Epithelial cell of proximal tubule (primary cell): ENCODE data around the gene DTNB. TPM values are rescaled to one million over a fixed set of nuclear protein-coding genes. Genes with fewer than 3 reads are reported as not detected.
A peak's percentile ranks its signal among the peaks of the same experiment; 100 is the strongest.
"Not testable (repeated sequence)": the region's sequence is repeated elsewhere in the genome, so short reads cannot be mapped to it uniquely, and the experiment has no call there.

Experiments used
- DNase-seq: peaks from one replicate; pipeline ENCODE4 v3.0.0-alpha.2; 2011; ENCODE audit warnings: low read depth
- H3K4me3 ChIP-seq: 2 replicates; pipeline ENCODE4 v1.5.1; 2011; ENCODE audit warnings: low read depth, mild to moderate bottlenecking, low read length
- total RNA-seq: library from RNA; depleted of rRNA; stranded (reverse); fragments of >200 nt; gene quantifications from 2 replicates; pipeline ENCODE4 v1.2.3, GENCODE V29; 2015
- TF ChIP-seq, protein P1 (sequence below): conservative IDR thresholded peaks from 2 replicates; pipeline ENCODE4 v1.5.1; 2012; ENCODE audit warnings: low read depth, mild to moderate bottlenecking, low read length

DTNB gene
- total RNA-seq, 1 donor from 2014 or later, result 4.8 TPM

DNA sequence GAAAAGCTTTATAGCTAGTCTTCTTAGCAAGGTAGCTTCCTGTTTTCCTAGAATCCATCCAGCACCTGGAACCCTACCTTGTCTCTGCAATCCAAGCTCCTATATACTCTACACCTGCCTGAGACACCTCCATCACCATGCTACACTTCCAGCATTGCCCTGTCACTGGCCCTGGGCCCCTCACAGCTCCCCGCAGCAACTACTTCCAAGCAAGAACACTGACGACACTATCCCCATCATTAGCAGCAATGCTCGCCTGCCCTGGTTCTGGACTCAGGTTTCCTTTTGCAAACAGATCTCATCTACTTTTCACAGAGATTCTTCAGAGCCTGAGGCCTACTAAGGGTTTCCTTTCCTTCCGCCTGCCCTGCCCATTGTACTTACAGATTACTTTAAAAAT, 121.1 kb downstream of the DTNB start:
- TF ChIP-seq, protein P1, sequence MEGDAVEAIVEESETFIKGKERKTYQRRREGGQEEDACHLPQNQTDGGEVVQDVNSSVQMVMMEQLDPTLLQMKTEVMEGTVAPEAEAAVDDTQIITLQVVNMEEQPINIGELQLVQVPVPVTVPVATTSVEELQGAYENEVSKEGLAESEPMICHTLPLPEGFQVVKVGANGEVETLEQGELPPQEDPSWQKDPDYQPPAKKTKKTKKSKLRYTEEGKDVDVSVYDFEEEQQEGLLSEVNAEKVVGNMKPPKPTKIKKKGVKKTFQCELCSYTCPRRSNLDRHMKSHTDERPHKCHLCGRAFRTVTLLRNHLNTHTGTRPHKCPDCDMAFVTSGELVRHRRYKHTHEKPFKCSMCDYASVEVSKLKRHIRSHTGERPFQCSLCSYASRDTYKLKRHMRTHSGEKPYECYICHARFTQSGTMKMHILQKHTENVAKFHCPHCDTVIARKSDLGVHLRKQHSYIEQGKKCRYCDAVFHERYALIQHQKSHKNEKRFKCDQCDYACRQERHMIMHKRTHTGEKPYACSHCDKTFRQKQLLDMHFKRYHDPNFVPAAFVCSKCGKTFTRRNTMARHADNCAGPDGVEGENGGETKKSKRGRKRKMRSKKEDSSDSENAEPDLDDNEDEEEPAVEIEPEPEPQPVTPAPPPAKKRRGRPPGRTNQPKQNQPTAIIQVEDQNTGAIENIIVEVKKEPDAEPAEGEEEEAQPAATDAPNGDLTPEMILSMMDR, result no peak
- H3K4me3 ChIP-seq, result no peak overlapping the region
- DNase-seq, result no peak

DNA sequence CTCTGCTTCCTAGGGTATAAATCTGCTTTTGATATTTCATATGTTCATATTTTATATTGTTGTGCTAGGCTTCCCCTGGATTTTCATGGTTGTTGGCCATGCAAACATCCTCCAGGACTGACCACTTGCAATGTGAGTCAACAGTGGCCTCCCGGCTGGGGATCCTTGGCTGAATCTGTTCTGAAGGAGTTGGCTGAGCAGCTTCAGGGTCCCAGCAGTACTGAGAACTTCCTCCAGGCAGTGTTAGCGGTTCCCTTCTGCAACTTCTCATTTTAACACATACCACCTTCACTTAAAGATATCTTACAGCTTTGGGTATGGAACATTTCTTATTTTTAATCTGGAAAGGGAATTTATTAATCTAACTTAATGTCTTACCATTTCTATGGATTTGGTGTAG, 122.1 kb downstream of the DTNB start:
- no peak for DNase-seq
- TF ChIP-seq, protein P1, result peak; percentile 10
- H3K4me3 ChIP-seq, result no peak overlapping the region

DNA sequence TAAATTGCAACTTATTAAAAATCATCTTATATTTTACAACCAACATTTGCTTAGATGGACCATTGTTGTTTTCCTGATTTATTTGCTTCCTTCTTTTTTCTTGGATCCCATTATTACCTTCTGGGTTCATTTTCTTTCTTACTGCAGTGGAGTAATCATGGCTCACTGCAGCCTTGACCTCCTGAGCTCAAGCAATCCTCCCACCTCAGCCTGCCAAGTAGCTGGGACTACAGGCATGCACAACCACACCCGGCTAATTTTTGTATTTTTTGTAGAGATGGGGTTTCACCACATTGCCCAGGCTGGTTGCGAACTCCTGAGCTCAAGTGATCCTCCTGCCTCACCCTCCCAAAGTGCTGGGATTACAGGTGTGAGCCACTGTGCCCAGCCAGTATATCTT, 123.8 kb downstream of the DTNB start:
- H3K4me3 ChIP-seq, DNase-seq: not testable (repeated sequence)

DNA sequence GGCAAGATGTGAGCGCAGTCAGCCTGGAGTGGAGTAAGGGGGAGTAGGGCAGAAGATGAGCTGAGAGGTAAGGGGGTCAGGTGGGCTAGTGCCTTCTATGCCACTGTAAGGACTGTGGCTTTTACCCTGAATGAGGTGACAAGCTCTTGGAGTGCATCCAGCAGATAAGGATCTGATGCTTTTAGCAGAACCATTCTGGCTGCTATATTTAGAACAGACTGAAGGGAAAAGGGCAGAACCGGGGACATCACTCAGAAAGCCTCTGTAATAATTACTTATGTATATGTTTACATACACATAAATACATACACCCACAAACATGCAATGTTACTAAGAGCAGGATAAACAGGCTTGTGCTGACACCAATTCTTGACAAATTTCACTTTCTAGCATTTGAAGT, 124.8 kb downstream of the DTNB start:
- no peak for DNase-seq
- H3K4me3 ChIP-seq, result no peak overlapping the region
- TF ChIP-seq, protein P1, result no peak

DNA sequence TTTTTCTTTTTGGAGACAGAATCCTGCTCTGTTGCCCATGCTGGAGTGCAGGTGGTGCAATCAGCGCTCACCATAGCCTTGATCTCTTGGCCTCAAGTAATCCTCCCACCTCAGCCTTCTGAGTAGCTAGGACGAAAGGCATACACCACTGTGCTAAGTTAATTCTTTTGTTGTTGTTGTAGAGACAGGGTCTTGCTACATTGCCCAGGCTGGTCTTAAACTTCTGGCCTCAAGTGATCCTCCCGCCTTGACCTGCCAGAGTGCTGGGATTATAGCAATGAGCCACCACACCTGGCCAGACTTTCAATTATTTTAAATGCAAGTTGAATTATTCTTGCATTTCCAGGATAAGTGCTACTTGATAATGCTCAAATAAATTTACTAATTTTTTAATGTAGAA, 126.5 kb downstream of the DTNB start:
- H3K4me3 ChIP-seq, result no peak overlapping the region
- no peak for DNase-seq
- TF ChIP-seq, protein P1, result no peak

DNA sequence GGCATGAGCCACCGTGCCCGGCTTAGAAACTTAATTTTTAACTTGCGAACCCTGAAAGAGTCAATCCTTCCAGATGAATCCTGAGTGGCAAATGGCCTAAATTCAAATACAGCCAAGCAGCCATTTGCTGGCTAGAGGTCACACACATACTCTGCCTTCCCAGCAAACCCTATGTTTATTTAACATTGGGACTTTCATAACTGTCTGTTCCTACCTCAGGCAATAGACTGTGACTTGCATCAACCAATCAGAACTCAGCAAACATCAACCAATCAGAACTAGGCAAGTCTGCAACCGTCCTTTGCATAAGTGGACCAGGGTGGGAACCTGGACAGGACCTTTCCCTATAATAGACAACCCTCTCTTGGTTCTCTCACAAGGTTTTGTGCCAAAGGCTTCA, 127.5 kb downstream of the DTNB start:
- TF ChIP-seq, protein P1, result no peak
- no peak for DNase-seq
- no peak overlapping the region for H3K4me3 ChIP-seq

DNA sequence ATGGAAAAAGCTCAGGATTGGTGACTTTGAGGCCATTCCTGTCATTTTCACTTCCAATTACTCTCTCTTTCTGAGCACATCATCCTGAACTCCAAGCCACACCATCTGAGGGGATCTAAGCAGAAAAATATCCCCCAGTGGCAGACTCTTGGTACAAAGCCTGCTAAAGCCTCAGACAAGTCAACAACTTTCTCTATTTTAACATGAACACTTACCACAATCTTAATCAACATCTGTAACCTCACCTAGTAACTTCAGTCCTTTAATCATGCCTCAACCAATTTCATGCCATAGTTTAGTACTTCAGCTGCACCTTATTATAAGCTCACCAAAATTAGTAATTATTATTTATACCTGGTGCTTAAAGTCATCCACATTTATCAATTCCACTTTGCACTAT, 128.9 kb downstream of the DTNB start:
- no peak for DNase-seq
- TF ChIP-seq, protein P1, result no peak

DNA sequence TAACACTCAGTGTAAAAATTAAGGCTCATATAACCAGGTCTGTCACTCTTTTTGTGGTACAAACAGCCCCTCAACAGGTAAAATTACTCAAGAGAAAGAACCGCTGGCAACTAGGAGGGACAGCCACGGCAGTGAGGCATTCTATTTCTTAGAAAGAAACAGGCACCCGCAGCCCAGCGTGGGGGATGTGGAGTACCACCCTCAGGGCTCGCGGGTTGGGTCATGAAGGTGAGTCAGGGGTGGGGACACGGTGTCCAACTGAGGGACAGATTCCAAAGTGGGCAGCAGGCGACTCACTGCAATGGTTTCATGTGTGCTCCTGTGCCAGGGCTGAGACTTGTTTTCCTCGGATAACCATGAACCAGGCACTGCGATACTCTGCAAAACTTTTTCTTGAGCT, 129.4 kb downstream of the DTNB start:
- no peak for DNase-seq
- TF ChIP-seq, protein P1, result no peak
- H3K4me3 ChIP-seq, result no peak overlapping the region

More for the DNA sequence above, 128.9 kb downstream of the DTNB start:
- H3K4me3 ChIP-seq, result no peak overlapping the region
